Measurements from ENCODE around the gene GID8.
"Not testable (repeated sequence)": the region's sequence is repeated elsewhere in the genome, so short reads cannot be mapped to it uniquely, and the experiment has no call there.

The GID8 gene

GRCh38 chr20:62959998-62960436 lies 22.1 kb downstream of the GID8 start:
- DNase-seq = no peak

- not testable (repeated sequence) for DNase-seq
Observed at GRCh38 chr20:62960446-62961309, 22.7 kb downstream of the GID8 start.

- DNase-seq = no peak
Observed at GRCh38 chr20:62961310-62961783, 23.4 kb downstream of the GID8 start.

- DNase-seq = no peak
Observed at GRCh38 chr20:62961799-62962198, 23.9 kb downstream of the GID8 start.

- DNase-seq = no peak
Observed at GRCh38 chr20:62962221-62962879, 24.4 kb downstream of the GID8 start.

GRCh38 chr20:62962891-62963613 lies 25.1 kb downstream of the GID8 start:
- DNase-seq = no peak

GRCh38 chr20:62963614-62964397 lies 25.9 kb downstream of the GID8 start:
- no peak for DNase-seq

- DNase-seq = no peak
Observed at GRCh38 chr20:62964700-62965099, 26.8 kb downstream of the GID8 start.

GRCh38 chr20:62965363-62965771 lies 27.4 kb downstream of the GID8 start:
- no peak for DNase-seq

GRCh38 chr20:62966212-62967148 lies 28.5 kb downstream of the GID8 start:
- DNase-seq = no peak

GRCh38 chr20:62967149-62967501 lies 29.2 kb downstream of the GID8 start:
- no peak for DNase-seq

- DNase-seq = no peak
Observed at GRCh38 chr20:62967628-62968351, 29.8 kb downstream of the GID8 start.

GRCh38 chr20:62968378-62969178 lies 30.6 kb downstream of the GID8 start:
- no peak for DNase-seq

- DNase-seq = no peak
Observed at GRCh38 chr20:62969179-62969760, 31.3 kb downstream of the GID8 start.

GRCh38 chr20:62969939-62970306 lies 32.0 kb downstream of the GID8 start:
- DNase-seq = no peak

- no peak for DNase-seq
Observed at GRCh38 chr20:62970307-62971210, 32.6 kb downstream of the GID8 start.

- no peak for DNase-seq
Observed at GRCh38 chr20:62971211-62971949, 33.4 kb downstream of the GID8 start.
